GM18508 (cell line): ENCODE data around the gene VPS26A.
A peak's percentile ranks its signal among the peaks of the same experiment; 100 is the strongest.

ENCODE experiments used
- ATAC-seq: cut with Tn5 transposase; IDR thresholded peaks from one replicate; pipeline ENCODE4 v1.9.1; 2021; ENCODE audit warnings: moderate number of reproducible peaks; ENCODE audit not compliant: insufficient read depth, unreplicated experiment

Gene VPS26A

GRCh38 chr10:69123747-69124562 is at the start of gene VPS26A:
TSS of gene VPS26A (plus strand) at chr10:69124178. CDS start at chr10:69124278, 100 bp downstream.
- peak; percentile 67 for ATAC-seq

GRCh38 chr10:69074532-69074931 is 49.4 kb upstream of the VPS26A start:
- ATAC-seq = no peak

GRCh38 chr10:69075431-69075830 is 48.5 kb upstream of the VPS26A start:
- ATAC-seq = no peak

- ATAC-seq = no peak
Measured at GRCh38 chr10:69078311-69078710, 45.7 kb upstream of the VPS26A start.

- no peak for ATAC-seq
Measured at GRCh38 chr10:69080226-69080625, 43.8 kb upstream of the VPS26A start.

GRCh38 chr10:69086001-69086509 is 37.9 kb upstream of the VPS26A start:
- no peak for ATAC-seq

GRCh38 chr10:69087590-69088470 is 36.1 kb upstream of the VPS26A start, which contains the start of gene SRGN:
TSS of gene SRGN (plus strand) at chr10:69088103. CDS start at chr10:69088158, 55 bp downstream.
- no peak for ATAC-seq

GRCh38 chr10:69088471-69088769 is 35.6 kb upstream of the VPS26A start:
- no peak for ATAC-seq

- ATAC-seq = no peak
Measured at GRCh38 chr10:69088801-69089501, 35.0 kb upstream of the VPS26A start.

GRCh38 chr10:69089638-69090599 is 34.1 kb upstream of the VPS26A start:
- ATAC-seq = no peak

GRCh38 chr10:69090685-69091084 is 33.3 kb upstream of the VPS26A start:
- no peak for ATAC-seq

- no peak for ATAC-seq
Measured at GRCh38 chr10:69091143-69091651, 32.8 kb upstream of the VPS26A start.

GRCh38 chr10:69092959-69093850 is 30.8 kb upstream of the VPS26A start:
- ATAC-seq = no peak

GRCh38 chr10:69093933-69094332 is 30.0 kb upstream of the VPS26A start:
- no peak for ATAC-seq

- no peak for ATAC-seq
Measured at GRCh38 chr10:69096045-69096444, 27.9 kb upstream of the VPS26A start.

GRCh38 chr10:69097729-69098128 is 26.2 kb upstream of the VPS26A start:
- ATAC-seq = no peak

GRCh38 chr10:69100136-69100872 is 23.7 kb upstream of the VPS26A start:
- ATAC-seq = no peak
